Fibroblast of lung (primary cell): ENCODE measurements around the gene PTGDS. TPM values are rescaled to one million over a fixed set of nuclear protein-coding genes. Genes with fewer than 3 reads are reported as not detected.

ENCODE experiments used
- DNase-seq, 2 donors: peaks; one replicate each; pipeline versions ENCODE4 v3.0.0 to v3.0.0-alpha.2; 2010; ENCODE audit warnings: low read depth in 2 of 2
- H2AFZ ChIP-seq: 2 replicates; pipeline ENCODE4 v1.5.1; 2012; ENCODE audit warnings: low read length, control low read depth, inconsistent platforms
- H3K27ac ChIP-seq: 2 replicates; pipeline ENCODE4 v1.5.1; 2011; ENCODE audit warnings: low read length, control low read depth; ENCODE audit not compliant: insufficient read depth
- H3K27me3 ChIP-seq: 2 replicates; pipeline ENCODE4 v1.5.1; 2011; ENCODE audit warnings: mild to moderate bottlenecking, low read length; ENCODE audit not compliant: control insufficient read depth, insufficient read depth
- H3K36me3 ChIP-seq: 2 replicates; pipeline ENCODE4 v1.5.1; 2011; ENCODE audit warnings: low read length; ENCODE audit not compliant: control insufficient read depth, insufficient read depth
- H3K4me1 ChIP-seq: 2 replicates; pipeline ENCODE4 v1.5.1; 2011; ENCODE audit warnings: low read length; ENCODE audit not compliant: control insufficient read depth, insufficient read depth; ENCODE audit errors: extremely low read depth
- H3K4me2 ChIP-seq: 2 replicates; pipeline ENCODE4 v1.5.1; 2011; ENCODE audit warnings: low read length, control low read depth; ENCODE audit not compliant: insufficient read depth; ENCODE audit errors: extremely low read depth
- H3K4me3 ChIP-seq, 4 experiments: fragments of 200-600 bp in 1 of 4; sonication (generic) in 1 of 4; replicated peaks in 1 of 4; 2 replicates each; pipeline ENCODE4 v1.5.1; 2011 to 2016; ENCODE audit warnings: low read length in 4 of 4, low read depth in 3 of 4, mild to moderate bottlenecking in 3 of 4, control low read depth in 2 of 4, inconsistent platforms in 1 of 4, mixed read lengths in 1 of 4; ENCODE audit not compliant: insufficient read depth in 1 of 4; ENCODE audit errors: control extremely low read depth in 1 of 4
- H3K79me2 ChIP-seq: 2 replicates; pipeline ENCODE4 v1.5.1; 2012; ENCODE audit warnings: mild to moderate bottlenecking, low read length, inconsistent platforms; ENCODE audit not compliant: control insufficient read depth, insufficient read depth
- H3K9ac ChIP-seq: 2 replicates; pipeline ENCODE4 v1.5.1; 2011; ENCODE audit warnings: mild to moderate bottlenecking, low read length, control low read depth; ENCODE audit not compliant: insufficient read depth
- H3K9me3 ChIP-seq: 2 replicates; pipeline ENCODE4 v1.5.1; 2012; ENCODE audit warnings: low read depth, low read length; ENCODE audit not compliant: control insufficient read depth, insufficient read depth
- H4K20me1 ChIP-seq: 2 replicates; pipeline ENCODE4 v1.5.1; 2011; ENCODE audit warnings: low read length; ENCODE audit not compliant: control insufficient read depth, insufficient read depth; ENCODE audit errors: extremely low read depth
- CTCF ChIP-seq, 2 donors: IDR thresholded peaks in 1 of 2; conservative IDR thresholded peaks in 1 of 2; 1 replicate in 1 of 2; 2 replicates in 1 of 2; pipeline ENCODE4 v1.5.1; 2011 to 2012; ENCODE audit warnings: low read length in 2 of 2, control low read depth in 1 of 2, inconsistent platforms in 1 of 2, low read depth in 1 of 2, mild to moderate bottlenecking in 1 of 2
- EZH2 ChIP-seq: IDR thresholded peaks from 2 replicates; pipeline ENCODE4 v1.5.1; 2012; ENCODE audit warnings: low read length, control low read depth, mild to moderate bottlenecking; ENCODE audit errors: missing control alignments
- polyA plus RNA-seq, 2 donors: library from polyadenylated mRNA; depleted of rRNA in 1 of 2; stranded (reverse) in 1 of 2; unstranded in 1 of 2; fragments of >200 nt; gene quantifications; 2 replicates each; pipeline ENCODE4 v1.2.1, GENCODE V29; 2011 to 2012; ENCODE audit warnings: missing spikeins in 1 of 2
- total RNA-seq: library from RNA; depleted of rRNA; stranded (reverse); fragments of >200 nt; gene quantifications from 2 replicates; pipeline ENCODE4 v1.2.1, GENCODE V29; 2014

PTGDS gene
- total and polyA plus RNA-seq, 2 donors (not counting 1 experiment from before 2014, with no cell fraction given): 4.9 to 90.3 TPM

- DNase-seq: no peak
- H3K9me3 ChIP-seq: no peaks in the 10 kb centered on the region
- H3K4me2 ChIP-seq: no peak overlapping the region
- TF ChIP-seq EZH2: no peak
- TF ChIP-seq CTCF (conservative IDR thresholded peaks at IDR 0.05 in 1 of 2, IDR thresholded peaks at IDR 0.05 in 1 of 2; ENCODE audit: low read depth in 1 of 2, low read length in 2 of 2): no peak
- no peaks in the 10 kb centered on the region for H3K36me3 ChIP-seq
- H3K4me1 ChIP-seq: no peaks in the 10 kb centered on the region
- H2AFZ ChIP-seq: no peak overlapping the region
- no peak overlapping the region for H3K4me3 ChIP-seq
- H4K20me1 ChIP-seq: no peaks in the 10 kb centered on the region
- no peak overlapping the region for H3K27ac ChIP-seq
- no peaks in the 10 kb centered on the region for H3K27me3 ChIP-seq
- no peak overlapping the region for H3K9ac ChIP-seq
- no peaks in the 10 kb centered on the region for H3K79me2 ChIP-seq
Measured at GRCh38 chr9:136960212-136960937, 16.9 kb upstream of the PTGDS start.

DNA sequence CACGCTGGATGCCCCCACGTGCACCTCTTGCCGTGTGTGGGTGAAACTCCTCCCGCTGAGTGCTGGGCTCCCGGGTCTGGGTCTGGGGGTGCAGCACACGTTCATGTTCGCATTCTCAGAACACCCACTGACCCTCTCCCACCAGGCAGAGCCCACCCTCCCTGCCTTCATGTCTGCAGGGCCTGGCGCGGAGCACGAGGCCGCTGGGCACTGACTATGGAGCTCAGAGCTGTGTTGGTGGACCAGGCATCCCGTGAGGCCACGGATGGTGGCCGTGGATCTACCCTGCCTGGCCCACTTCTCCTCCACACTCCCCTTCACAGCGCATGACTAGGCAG lies 16.4 kb upstream of the PTGDS start:
- Histone ChIP-seq H3K27ac (no peak overlapping the region), H3K4me3 (no peak overlapping the region), H4K20me1 (no peaks in the 10 kb centered on the region), H3K4me1 (no peaks in the 10 kb centered on the region), H3K4me2 (no peak overlapping the region), H2AFZ (no peak overlapping the region), H3K36me3 (no peaks in the 10 kb centered on the region), H3K9ac (no peak overlapping the region), H3K79me2 (no peaks in the 10 kb centered on the region), H3K9me3 (no peaks in the 10 kb centered on the region), H3K27me3 (peaks cover 2% of the 10 kb centered on the region)
- DNase-seq: no peak
- TF ChIP-seq CTCF (conservative IDR thresholded peaks at IDR 0.05 in 1 of 2, IDR thresholded peaks at IDR 0.05 in 1 of 2; ENCODE audit: low read depth in 1 of 2, low read length in 2 of 2) (no peak), EZH2 (no peak)

DNA sequence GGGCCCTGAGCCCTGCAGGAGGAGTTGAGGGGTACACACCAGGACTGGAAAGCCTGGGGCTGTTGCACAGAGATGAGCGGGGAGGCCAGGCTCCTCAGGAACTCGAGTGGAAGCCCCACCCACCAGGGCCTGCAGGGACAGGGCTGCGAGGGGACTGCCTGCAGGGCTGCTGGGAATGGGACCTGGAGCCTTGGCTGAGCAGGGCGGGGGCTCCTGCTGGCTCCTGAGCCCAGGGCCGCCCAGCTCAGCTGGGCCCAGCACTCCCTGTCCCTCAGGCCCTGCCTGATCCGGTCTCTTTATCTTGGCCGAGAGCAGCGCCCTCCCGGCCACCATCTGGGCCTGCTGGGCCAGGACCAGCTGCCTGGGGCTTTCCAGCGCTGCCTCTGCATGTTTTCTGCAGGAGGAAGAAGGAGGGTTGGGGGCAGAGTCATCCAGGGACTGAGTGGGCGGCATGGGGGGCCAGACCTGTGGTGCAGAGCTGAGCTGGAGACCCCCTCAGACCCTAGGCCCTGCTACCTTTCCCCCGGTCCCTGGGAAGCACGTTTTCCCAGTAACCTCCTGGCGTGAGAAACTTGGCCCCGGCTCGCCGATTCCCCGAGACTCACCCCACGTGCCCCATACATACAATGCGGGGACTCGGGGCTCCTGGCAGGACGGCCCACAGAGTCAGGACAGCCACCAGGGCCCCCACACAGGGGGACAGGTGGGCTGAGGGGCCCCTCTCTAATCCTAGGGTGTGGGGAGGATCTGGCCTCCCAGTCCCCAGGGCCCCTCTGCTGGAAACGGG lies 15.8 kb upstream of the PTGDS start:
- Histone ChIP-seq H3K9ac (no peak overlapping the region), H3K4me1 (no peaks in the 10 kb centered on the region), H3K36me3 (no peaks in the 10 kb centered on the region), H3K4me2 (no peak overlapping the region), H3K27me3 (peaks cover 4% of the 10 kb centered on the region), H3K79me2 (no peaks in the 10 kb centered on the region), H3K9me3 (no peaks in the 10 kb centered on the region), H4K20me1 (no peaks in the 10 kb centered on the region), H3K4me3 (no peak overlapping the region), H3K27ac (no peak overlapping the region), H2AFZ (no peak overlapping the region)
- TF ChIP-seq CTCF (conservative IDR thresholded peaks at IDR 0.05 in 1 of 2, IDR thresholded peaks at IDR 0.05 in 1 of 2; ENCODE audit: low read depth in 1 of 2, low read length in 2 of 2): no peak
- no peak for TF ChIP-seq EZH2
- no peak for DNase-seq
